Smooth muscle cell of the brain vasculature (primary cell): ENCODE results near the gene GHR.
A peak's percentile ranks its signal among the peaks of the same experiment; 100 is the strongest.
"Not testable (repeated sequence)": the region's sequence is repeated elsewhere in the genome, so short reads cannot be mapped to it uniquely, and the experiment has no call there.

Experiments used
- DNase-seq: peaks from one replicate; pipeline ENCODE4 v3.0.0-alpha.2; 2012; ENCODE audit warnings: low read depth, low spot score

Gene GHR

GRCh38 chr5:42643360-42643759 lies 220.1 kb downstream of the GHR start:
- no peak for DNase-seq

- DNase-seq = no peak
Measured at GRCh38 chr5:42645138-42645537, 221.9 kb downstream of the GHR start.

- DNase-seq = no peak
Measured at GRCh38 chr5:42648036-42648435, 224.8 kb downstream of the GHR start.

DNA sequence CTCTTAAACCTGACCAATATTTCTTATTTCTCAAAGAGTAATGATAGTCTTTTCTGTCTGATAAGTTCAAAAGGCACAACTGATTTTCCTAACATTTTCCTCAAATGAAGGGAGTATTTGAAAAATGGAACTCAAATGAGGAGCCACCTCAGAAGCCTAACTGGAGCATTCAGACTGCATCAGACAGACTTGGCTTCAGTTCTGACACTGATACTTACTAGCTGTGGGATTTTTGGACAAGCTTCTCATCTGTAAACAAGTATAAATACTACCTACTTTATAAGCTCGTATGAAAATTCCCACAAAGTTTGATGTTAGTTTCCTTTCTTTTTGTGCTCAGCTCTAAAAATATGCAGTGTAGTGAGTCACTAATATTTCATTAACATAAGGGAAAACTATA lies 225.7 kb downstream of the GHR start:
- DNase-seq = no peak

GRCh38 chr5:42650084-42650483 lies 226.8 kb downstream of the GHR start:
- no peak for DNase-seq

DNA sequence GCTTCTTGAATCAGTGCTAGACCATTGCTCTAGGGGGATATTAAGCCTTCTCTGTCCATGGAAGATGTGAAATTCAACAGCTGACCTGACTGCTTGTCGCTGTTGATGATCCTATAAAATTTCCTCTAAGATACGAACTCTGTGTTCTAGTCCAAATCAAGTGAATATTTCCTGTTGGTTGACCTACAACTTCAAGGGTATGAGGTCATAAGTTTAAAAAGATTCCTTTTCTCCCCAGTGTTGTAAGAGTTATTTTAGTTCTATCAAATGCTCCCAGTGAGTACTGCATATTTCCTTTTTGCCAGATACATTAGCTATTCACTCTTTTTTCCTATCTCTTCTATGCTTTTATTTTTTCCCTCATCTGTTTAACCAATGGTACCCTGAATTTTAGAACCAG lies 230.5 kb downstream of the GHR start:
- no peak for DNase-seq

- DNase-seq = no peak
Measured at GRCh38 chr5:42654645-42655044, 231.4 kb downstream of the GHR start.

GRCh38 chr5:42655982-42656650 lies 232.9 kb downstream of the GHR start:
- no peak for DNase-seq

DNA sequence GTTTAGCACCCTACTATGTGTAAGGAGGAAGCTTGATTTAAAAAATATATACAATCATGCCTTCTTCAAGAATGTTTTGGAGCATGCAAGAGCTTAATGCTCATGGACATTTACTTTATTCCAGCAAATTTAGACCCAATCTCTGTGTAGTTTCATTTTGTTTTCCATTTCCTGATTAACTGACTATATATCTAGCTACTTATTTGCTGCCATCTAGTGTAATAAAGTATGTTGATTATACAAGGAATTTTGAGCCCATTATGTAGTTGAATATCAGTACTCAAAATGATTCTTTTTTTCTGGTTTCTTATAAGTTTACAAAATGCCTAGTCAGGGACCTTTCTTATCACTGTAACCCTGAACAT lies 233.4 kb downstream of the GHR start:
- DNase-seq = peak; percentile 9

DNA sequence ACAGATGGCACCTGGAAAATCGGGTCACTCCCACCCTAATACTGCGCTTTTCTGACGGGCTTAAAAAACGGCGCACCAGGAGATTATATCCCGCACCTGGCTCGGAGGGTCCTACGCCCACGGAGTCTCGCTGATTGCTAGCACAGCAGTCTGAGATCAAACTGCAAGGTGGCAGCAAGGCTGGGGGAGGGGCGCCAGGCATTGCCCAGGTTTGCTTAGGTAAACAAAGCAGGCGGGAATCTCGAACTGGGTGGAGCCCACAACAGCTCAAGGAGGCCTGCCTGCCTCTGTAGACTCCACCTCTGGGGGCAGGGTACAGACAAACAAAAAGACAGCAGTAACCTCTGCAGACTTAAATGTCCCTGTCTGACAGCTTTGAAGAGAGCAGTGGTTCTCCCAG lies 236.6 kb downstream of the GHR start:
- not testable (repeated sequence) for DNase-seq

DNA sequence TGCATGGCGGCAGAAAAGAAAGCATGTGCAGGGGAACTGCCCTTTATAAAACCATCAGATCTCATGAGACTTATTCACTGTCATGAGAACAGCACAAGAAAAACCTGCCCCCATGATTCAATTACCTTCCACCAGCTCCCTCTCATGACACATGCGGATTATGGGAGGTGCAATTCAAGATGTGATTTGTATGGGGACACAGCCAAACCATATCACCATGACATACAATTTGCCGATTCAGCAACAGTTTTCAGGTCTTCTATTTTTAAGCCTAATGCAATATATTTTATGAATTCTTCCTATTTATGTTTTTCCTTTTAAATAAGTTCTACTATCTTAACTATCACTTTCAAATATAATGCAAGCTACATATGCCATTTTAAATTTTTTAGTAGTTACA lies 242.6 kb downstream of the GHR start:
- no peak for DNase-seq

DNA sequence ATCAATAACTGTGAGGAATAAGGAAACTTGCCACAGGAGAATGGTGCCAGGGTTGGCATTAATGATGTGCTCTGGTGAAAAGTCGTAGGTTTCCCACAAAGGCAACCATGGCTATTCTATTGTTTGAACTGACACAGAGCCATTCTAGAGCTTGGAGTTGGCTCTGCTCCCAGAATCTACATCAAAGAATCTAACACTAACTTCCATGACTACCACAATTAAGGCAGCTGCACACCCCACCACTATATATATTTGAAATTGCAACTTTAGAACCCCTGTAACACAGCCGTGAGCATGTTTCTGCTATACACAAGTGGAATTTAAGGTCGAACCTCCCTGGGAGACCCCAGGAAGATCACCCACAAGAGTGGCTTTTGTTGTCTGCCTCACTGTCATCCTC lies 243.6 kb downstream of the GHR start:
- DNase-seq = no peak

DNA sequence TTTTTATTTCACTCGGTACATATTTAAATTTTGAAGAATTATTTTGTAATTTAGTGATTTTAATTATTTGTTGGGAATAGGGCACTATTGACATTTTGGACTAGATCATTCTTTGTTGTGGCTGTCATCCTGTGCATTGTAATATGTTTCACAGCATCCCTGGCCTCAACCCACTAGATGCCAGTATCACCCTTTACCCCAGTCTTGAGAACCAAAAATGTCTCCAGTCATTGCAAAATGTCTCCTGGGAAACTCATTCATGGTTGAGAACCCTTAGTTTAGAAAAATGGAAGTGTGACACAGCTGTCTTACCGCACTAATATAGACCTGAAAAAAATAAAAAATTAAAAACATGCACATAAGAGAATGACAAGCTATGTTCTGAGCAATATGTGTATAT lies 245.0 kb downstream of the GHR start:
- no peak for DNase-seq

GRCh38 chr5:42672925-42673324 lies 249.7 kb downstream of the GHR start:
- DNase-seq = no peak

- no peak for DNase-seq
Measured at GRCh38 chr5:42675602-42676001, 252.4 kb downstream of the GHR start.

DNA sequence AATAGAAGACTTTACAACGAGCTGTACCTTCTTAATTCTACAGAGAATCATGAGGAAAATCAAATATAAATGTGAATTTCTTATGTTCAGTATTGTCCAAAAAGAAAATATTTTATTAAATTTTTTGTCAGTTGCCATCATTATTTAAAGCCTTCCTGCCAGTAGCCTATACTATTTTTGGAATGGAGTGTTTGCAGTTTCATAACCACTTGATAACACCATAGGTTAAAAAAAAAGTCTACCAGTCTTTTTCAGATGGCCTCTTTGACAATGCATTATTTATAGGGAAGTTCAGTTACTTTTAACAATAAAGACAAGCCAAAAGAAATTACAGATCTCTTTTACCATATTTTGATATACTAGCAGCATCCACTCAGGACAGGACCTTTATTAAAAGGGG lies 253.1 kb downstream of the GHR start:
- DNase-seq = no peak

DNA sequence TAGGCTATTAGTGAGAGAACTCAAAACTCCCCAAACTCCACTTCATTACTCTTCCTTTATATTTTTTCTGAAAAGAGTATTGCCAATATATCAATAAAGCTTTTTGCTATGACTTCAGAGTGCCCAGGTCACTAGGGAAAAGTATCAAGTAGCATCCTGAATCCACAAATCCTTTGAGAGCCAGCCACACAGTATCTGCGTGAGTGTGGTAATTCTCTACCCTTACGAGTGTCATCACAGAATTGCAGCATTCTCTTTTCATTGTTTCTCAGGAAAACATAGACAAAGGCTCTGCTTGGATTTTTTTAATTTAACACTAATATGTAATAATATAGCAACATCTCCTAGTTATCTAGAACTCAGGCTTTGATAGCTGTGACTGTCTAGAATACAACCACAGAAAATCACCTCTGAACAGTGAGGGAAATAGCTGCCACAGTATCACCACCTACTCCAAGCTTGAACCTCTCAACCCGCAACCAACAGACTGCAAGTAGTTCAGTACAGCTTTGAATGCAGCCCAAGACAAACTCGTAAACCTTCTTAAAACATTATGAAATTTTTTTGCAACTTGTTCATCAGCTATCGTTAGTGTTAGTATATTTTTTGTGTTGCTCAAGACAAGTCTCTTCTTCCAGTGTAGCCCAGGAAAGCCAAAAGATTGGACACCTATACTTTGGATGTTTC lies 254.1 kb downstream of the GHR start:
- no peak for DNase-seq

DNA sequence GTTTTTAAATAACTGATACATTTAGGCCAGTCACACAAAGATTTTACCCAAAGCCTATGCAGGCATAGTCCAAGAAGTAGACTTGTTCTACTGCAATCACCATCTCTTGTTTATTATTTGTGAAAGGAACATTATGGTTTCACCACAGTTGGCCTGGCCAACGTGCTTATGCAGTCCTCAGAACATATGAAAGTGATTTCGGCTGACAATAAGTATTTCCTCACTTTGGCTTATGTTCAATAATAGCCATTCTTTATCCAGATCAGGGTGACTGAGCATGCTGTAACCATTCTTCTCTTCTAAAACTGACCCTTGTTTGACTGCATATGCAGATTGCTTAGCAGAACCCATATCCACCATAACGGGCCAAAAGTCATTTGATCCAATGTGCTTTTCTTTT lies 256.8 kb downstream of the GHR start:
- DNase-seq = no peak

GRCh38 chr5:42685078-42685477 lies 261.8 kb downstream of the GHR start:
- not testable (repeated sequence) for DNase-seq

DNA sequence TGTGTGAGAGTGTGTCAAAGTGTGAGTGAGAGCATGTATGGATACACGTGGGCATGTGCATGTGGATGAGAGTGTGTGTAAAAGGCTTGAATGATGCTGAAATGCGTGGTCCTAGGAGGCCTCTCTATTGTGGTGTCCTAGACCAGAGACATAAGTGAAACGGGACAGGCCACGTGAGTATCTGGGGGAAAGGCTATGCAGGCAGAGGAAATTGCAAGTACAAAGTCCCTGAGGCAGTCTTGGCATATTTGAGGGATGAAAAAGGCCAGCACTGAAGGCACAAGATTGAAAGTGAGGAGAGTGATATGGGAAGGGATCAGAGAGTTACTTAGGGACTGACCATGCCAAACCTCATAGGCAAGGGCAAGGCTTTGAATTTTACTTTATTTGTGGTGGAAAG lies 266.2 kb downstream of the GHR start:
- DNase-seq = no peak

DNA sequence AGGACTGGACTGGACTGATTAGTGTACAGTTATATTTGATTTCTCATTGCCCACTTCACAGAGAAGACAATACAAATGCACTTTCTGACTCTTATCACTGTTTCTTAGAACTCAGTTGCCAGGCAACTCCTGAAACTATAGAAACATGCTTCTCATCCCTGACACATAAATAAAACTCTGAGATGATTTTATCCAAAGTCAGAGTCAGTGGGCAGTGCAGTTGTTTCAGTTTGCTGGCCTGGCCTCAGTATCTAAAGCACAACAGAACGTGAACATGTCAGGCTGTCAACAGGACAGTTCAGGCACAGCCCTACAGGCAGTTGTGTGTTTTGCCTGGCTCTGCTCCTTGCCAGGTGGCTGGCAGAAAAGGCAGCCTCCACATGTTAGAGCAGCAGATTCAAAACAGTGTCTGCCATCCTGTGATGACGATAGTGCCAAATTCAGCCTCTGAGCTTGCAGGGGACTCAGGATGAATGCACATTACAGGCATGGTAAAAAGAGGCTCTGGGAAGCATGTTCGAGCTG lies 268.2 kb downstream of the GHR start:
- no peak for DNase-seq

DNA sequence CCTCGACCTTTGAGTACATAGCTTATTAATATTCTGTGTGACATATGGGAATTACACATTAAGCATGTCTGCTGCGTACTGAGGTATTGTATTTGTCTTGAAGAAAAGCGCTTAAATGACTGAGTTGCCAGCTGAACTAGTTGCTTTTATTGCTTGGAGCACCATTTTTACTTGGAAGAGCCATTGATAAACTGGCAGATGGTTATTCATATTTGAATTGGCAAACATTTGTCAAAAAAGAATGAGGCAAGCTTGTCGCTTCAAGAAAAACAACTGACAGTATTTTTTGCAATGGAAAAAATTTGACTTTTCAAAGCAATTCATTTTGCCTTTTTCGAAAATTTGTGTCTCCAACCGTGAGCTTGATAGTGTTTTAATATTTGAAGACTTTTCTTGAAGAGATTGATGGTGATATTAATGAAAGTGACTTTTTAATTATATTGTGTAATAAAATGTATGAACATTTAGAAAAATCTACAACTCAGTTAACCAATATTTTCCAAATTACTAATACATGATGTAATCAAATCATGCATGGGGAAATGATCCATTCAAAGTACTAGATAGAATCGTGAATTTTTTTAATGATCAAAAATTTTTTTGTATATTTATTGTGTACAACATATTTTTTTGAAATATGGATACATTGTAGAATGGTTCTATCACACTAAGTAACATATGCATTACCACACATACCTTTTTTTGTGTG lies 278.3 kb downstream of the GHR start:
- no peak for DNase-seq

GRCh38 chr5:42703238-42703637 lies 280.0 kb downstream of the GHR start:
- no peak for DNase-seq
